ENCODE measurements around the gene ATP9A.
A peak's percentile ranks its signal among the peaks of the same experiment; 100 is the strongest.
"Not testable (repeated sequence)": the region's sequence is repeated elsewhere in the genome, so short reads cannot be mapped to it uniquely, and the experiment has no call there.

Gene ATP9A

GRCh38 chr20:51725584-51726176, 42.5 kb downstream of the ATP9A start:
- DNase-seq = no peak

- DNase-seq = not testable (repeated sequence)
Observed at GRCh38 chr20:51723026-51723425, 45.2 kb downstream of the ATP9A start.

GRCh38 chr20:51722246-51722645, 45.9 kb downstream of the ATP9A start:
- DNase-seq = not testable (repeated sequence)

- no peak for DNase-seq
Observed at GRCh38 chr20:51720854-51721253, 47.3 kb downstream of the ATP9A start.

- DNase-seq = no peak
Observed at GRCh38 chr20:51720384-51720783, 47.8 kb downstream of the ATP9A start.

GRCh38 chr20:51715856-51716185, 52.4 kb downstream of the ATP9A start:
- DNase-seq = no peak

GRCh38 chr20:51715163-51715855, 52.9 kb downstream of the ATP9A start:
- no peak for DNase-seq

- DNase-seq = no peak
Observed at GRCh38 chr20:51713213-51713598, 55.0 kb downstream of the ATP9A start.

DNA sequence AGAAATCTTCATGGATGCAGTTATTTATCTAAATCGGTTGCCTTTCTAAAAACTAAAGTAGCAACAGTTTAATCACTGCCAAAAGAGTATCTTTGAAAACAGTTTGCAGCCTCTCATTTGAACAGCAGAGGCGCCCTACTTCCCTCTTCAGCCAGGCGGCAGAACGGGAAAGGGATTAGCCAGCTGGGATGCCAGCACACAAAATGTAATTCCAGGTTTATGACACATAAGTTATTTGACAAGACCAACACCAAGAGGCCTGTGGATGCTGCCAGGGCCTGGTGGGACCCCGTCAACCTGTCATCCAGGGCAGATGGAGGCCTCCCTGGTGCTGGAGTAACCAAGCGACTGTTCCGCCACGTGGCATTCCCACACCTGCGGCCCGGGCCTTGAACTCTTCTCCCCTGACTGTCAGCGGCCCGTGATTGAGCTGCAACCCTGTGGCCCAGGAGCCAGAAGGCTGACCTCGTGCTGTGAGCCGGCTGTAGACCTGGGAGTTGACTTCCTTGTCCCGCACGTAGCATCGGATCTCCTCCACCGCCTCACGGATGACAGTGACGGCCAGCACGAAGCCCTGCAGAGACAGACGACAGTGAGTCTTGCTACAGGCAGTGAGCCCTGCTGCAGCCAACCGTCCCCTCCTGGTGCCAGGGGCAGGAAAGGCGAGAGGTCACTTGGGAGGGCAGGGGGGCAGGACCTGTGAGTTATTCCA, 55.5 kb downstream of the ATP9A start:
- peak; percentile 52 for DNase-seq

GRCh38 chr20:51711426-51711825, 56.8 kb downstream of the ATP9A start:
- no peak for DNase-seq

DNA sequence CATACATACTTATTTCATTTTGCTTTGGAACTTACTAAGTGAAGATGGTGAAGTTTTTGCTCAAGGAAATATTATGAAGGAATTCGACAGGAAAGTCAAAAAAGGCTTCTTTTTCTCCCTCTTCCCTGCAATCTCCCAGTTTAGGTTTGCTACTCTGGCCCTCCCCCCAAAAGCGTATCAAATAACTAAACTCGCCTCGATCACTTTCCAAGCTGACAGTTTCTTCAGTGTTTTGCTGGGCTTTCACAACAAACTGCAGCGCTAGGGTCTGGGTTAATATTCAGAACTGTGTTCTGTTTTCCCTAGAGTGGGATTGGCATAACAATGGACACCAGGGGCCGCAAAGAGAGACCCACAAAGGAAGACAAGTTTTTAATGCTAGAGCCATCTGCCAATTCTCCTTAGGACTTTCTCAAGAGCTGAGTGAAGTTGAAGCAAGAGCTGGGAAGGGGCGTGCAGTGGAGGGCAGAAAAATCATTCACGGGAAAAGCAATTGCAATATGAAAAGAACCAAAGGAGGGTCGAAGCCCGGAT, 57.8 kb downstream of the ATP9A start:
- DNase-seq = peak; percentile 31

- no peak for DNase-seq
Observed at GRCh38 chr20:51705400-51705799, 62.8 kb downstream of the ATP9A start.

- no peak for DNase-seq
Observed at GRCh38 chr20:51703400-51704287, 64.5 kb downstream of the ATP9A start.

GRCh38 chr20:51702556-51702955, 65.6 kb downstream of the ATP9A start:
- no peak for DNase-seq

- DNase-seq = peak; percentile 28
Observed at GRCh38 chr20:51700809-51701285, 67.3 kb downstream of the ATP9A start.

DNA sequence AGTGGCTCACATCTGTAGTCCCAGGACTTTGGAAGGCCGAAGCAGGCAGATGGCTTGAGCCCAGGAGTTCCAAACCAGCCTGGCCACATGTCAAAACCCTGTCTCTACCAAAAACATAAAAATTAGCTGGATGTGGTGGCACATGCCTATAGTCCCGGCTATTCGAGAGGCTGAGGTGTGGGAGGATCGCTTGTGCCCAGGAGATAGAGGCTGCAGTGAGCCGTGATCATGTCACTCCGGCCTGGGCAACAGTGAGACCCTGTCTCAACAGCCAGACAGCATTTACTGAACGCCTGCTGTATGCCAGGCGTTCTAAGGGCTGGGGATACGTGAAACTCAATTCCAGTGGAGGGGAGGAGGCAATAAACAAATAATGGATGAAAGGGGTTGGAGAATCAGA, 69.9 kb downstream of the ATP9A start:
- peak; percentile 26 for DNase-seq

DNA sequence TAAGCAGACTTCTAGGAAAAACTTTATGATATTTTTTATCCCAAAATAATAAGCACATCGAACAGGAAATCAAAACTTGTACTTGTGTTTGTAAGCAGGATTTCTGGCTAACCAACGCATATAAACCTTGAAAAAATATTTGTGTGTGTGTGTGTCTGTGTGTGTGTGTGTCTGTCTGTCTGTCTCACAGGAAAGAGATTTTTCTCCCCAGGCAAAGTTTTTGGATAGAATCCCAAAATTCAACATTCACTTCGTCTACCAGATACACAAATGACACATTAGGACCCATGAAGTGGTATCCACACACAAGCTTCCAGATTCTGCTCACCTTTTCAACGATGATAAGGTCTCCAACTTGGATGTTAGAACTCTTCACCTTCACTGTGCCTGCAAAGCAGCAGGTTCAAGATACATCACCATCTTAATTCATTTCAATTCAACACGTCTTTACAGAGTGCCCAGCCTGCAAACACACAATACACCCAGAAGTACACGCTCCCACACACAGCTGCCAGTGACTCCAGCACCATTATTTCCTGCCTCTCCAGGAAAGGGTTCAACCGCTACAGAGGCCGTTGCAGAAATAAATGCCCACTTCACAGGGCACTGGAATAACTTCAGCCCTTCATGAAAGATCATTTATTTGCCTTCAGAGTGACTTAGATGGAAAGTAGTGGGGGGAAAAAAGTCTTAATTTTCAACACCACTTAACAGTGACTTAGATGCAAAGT, 70.9 kb downstream of the ATP9A start:
- no peak for DNase-seq

DNA sequence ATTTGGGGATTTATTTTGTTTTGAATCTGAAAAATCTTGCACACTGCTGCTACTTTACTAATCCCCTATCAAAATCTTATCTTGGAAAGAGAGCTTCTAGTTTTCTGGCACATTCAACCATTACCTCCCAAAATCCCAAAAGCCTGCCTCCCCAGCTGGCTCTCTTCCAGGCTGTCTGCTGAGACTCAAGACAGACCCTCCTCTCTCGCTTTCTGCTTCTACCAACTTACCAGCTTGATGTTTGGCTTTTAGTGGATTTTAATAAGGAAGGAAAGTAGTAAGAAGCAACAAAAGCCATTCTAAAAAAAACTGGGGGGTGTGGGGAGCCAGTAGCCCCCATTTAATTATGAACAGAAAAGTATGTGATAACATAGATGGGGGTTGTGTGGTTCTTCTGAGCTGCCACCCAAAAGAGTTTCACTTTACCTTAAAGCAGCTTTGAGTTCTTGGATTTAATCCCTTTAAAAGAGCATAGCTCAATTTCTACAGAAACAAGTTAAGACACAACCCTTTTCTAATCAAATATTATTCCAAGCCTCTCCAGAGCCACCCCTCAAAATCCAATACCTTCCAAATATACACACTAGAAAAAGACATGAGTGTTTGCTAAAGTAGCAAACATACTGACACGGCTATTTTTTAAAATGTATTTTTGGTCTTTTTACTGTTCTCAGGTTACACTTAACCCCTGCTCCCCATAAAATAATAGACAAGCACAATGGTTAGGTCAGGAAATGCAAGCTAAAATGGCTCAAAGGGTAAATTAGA, 71.7 kb downstream of the ATP9A start:
- DNase-seq = peak; percentile 42

- peak; percentile 29 for DNase-seq
Observed at GRCh38 chr20:51695574-51696303, 72.5 kb downstream of the ATP9A start.

- DNase-seq = no peak
Observed at GRCh38 chr20:51692806-51693400, 75.3 kb downstream of the ATP9A start.
